Uterus (tissue), 4 donors: ENCODE results near the gene WWOX. TPM values are rescaled to one million over a fixed set of nuclear protein-coding genes. Genes with fewer than 3 reads are reported as not detected.
A peak's percentile ranks its signal among the peaks of the same experiment; 100 is the strongest.

Source experiments
- DNase-seq, 2 donors: peaks; one replicate each; pipeline ENCODE4 v3.0.0-alpha.2; 2019 to 2020
- H3K27ac ChIP-seq, 2 donors: fragments of 200-600 bp; sonication (generic); 1 replicate in 1 of 2; 2 replicates in 1 of 2; pipeline ENCODE4 v1.5.1; 2016 to 2018
- H3K27me3 ChIP-seq, 2 donors: fragments of 200-600 bp; sonication (generic); one replicate each; pipeline ENCODE4 v1.5.1; 2018 to 2019; ENCODE audit warnings: control low read depth in 1 of 2
- H3K36me3 ChIP-seq, 2 donors: fragments of 200-600 bp; sonication (generic); one replicate each; pipeline ENCODE4 v1.5.1; 2019; ENCODE audit warnings: control low read depth in 1 of 2
- H3K4me1 ChIP-seq, 2 donors: fragments of 200-600 bp; sonication (generic); one replicate each; pipeline ENCODE4 v1.5.1; 2018 to 2019; ENCODE audit warnings: control low read depth in 1 of 2
- H3K4me3 ChIP-seq, 2 donors: fragments of 200-600 bp; sonication (generic); 1 replicate in 1 of 2; 2 replicates in 1 of 2; pipeline ENCODE4 v1.5.1; 2018 to 2019; ENCODE audit warnings: mild to moderate bottlenecking in 1 of 2
- H3K9me3 ChIP-seq, 2 donors: fragments of 200-600 bp; sonication (generic); one replicate each; pipeline ENCODE4 v1.5.1; 2019; ENCODE audit warnings: control low read depth in 1 of 2
- POLR2A ChIP-seq, 2 donors: fragments of 450-650 bp; IDR thresholded peaks; one replicate each; pipeline ENCODE4 v1.6.1; 2016; ENCODE audit warnings: antibody characterized with exemption in 2 of 2, mild to moderate bottlenecking in 1 of 2, moderate library complexity in 1 of 2
- intact Hi-C: fragments of 100-400 bp; cut with DNase I; formaldehyde crosslinking; loops from one replicate; pipeline ENCODE4 v1.15.1; 2023; ENCODE audit warnings: low total_unique reads
- total RNA-seq, 4 donors: library from RNA; depleted of rRNA in 3 of 4; stranded (reverse); fragments of >200 nt in 3 of 4; gene quantifications; one replicate each; pipeline versions ENCODE4 v1.1.0 to v1.2.4, GENCODE V29; 2014 to 2023
- TF ChIP-seq, protein P1 (sequence below), 4 experiments: fragments of 200-600 bp in 2 of 4; fragments of 450-650 bp in 2 of 4; sonication (generic) in 2 of 4; IDR thresholded peaks; one replicate each; pipeline ENCODE4 v1.5.1; 2016 to 2019; ENCODE audit warnings: antibody characterized with exemption in 4 of 4, mild to moderate bottlenecking in 2 of 4, moderate library complexity in 1 of 4
- donor health status: DM: yes; HTN: yes; CAD: no.

Gene WWOX
- total RNA-seq, 4 donors from 2014 or later, result 34.1 to 99.9 (median 55.8) TPM

DNA sequence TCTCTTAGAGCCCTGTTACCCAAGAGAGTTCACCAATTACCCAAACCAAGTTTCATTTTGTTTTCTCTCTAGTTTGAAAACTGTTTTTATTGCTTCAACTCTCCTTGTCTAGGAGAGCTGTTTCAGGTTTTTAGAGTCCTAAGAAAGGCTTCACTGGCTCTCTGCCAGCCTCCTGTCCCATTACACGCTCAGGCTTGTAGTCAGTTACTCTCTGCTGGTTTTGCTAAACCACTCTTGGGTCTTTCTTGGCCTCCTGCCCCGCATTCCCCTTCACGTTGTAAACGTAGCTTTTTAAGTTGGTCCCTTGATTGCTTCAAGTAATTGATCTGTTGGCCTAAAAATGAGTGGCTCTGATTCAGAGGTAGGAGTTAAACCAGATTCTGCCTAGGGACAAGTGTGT, 972.0 kb downstream of the WWOX start:
- no peaks in the 10 kb centered on the region for H3K9me3 ChIP-seq
- intact Hi-C loops, result no loop called here
- TF ChIP-seq POLR2A (IDR thresholded peaks at IDR 0.05), result no peak
- TF ChIP-seq, protein P1, sequence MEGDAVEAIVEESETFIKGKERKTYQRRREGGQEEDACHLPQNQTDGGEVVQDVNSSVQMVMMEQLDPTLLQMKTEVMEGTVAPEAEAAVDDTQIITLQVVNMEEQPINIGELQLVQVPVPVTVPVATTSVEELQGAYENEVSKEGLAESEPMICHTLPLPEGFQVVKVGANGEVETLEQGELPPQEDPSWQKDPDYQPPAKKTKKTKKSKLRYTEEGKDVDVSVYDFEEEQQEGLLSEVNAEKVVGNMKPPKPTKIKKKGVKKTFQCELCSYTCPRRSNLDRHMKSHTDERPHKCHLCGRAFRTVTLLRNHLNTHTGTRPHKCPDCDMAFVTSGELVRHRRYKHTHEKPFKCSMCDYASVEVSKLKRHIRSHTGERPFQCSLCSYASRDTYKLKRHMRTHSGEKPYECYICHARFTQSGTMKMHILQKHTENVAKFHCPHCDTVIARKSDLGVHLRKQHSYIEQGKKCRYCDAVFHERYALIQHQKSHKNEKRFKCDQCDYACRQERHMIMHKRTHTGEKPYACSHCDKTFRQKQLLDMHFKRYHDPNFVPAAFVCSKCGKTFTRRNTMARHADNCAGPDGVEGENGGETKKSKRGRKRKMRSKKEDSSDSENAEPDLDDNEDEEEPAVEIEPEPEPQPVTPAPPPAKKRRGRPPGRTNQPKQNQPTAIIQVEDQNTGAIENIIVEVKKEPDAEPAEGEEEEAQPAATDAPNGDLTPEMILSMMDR (IDR thresholded peaks at IDR 0.05), result no peak
- H3K27me3 ChIP-seq, result no peaks in the 10 kb centered on the region
- no peaks in the 10 kb centered on the region for H3K36me3 ChIP-seq
- peaks cover 0 to 10% of the 10 kb centered on the region in 2 donors for H3K4me1 ChIP-seq
- H3K27ac ChIP-seq, result peak overlapping the region in 1 of 2 donors; percentile 28
- DNase-seq, result peak; percentile 55 to 80
- no peak overlapping the region for H3K4me3 ChIP-seq

DNA sequence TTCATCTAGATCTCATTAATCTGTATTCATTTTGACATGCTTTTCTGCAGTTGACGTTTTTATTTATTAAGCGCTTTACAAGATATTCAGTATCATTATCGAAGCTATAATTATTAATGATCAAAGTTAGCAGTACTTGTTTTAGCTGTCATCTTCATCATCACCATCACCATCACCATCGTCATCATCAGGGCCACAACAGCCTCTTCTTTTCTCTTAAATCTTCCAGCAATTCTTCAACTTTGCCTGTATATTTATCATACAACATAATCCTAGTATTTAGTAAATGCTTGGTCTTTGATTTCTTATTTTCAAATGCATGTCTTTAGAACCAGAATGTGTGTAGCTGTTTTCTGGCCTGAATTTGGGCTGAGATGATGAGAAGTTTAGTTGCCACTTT, 973.1 kb downstream of the WWOX start:
- TF ChIP-seq POLR2A (IDR thresholded peaks at IDR 0.05), result no peak
- Histone ChIP-seq H3K9me3 (no peaks in the 10 kb centered on the region), H3K36me3 (no peaks in the 10 kb centered on the region), H3K4me1 (peaks cover 0 to 10% of the 10 kb centered on the region in 2 donors), H3K27me3 (no peaks in the 10 kb centered on the region), H3K4me3 (no peak overlapping the region), H3K27ac (no peak overlapping the region)
- no peak for DNase-seq
- intact Hi-C loops, result no loop called here

DNA sequence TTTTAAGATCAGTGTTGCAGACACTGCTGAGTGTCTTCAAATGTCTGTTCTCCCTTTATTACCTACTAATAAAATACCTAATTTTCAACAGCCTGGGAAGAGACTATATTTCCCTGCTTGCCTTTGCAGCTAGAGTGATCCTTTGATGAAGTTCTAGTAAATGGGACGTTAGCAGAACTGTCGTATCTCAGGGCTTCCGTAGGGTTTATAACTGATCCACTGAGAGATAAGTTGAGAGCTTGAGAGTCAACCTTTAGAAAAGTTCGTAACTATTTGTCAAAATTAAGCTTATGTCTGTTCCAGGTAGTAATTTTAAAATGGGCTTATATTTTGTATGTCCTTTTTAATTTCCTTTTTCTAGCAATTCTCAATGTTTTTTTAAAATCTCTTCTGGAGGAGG, 974.1 kb downstream of the WWOX start:
- no peaks in the 10 kb centered on the region for H3K36me3 ChIP-seq
- H3K4me1 ChIP-seq, result peaks cover 0 to 10% of the 10 kb centered on the region in 2 donors
- no peaks in the 10 kb centered on the region for H3K9me3 ChIP-seq
- no peaks in the 10 kb centered on the region for H3K27me3 ChIP-seq
- no peak for DNase-seq
- intact Hi-C loops, result no loop called here
- peak overlapping the region; percentile 62 to 63 for H3K27ac ChIP-seq
- no peak for TF ChIP-seq POLR2A (IDR thresholded peaks at IDR 0.05)
- TF ChIP-seq, protein P1 (IDR thresholded peaks at IDR 0.05), result no peak
- no peak overlapping the region for H3K4me3 ChIP-seq

DNA sequence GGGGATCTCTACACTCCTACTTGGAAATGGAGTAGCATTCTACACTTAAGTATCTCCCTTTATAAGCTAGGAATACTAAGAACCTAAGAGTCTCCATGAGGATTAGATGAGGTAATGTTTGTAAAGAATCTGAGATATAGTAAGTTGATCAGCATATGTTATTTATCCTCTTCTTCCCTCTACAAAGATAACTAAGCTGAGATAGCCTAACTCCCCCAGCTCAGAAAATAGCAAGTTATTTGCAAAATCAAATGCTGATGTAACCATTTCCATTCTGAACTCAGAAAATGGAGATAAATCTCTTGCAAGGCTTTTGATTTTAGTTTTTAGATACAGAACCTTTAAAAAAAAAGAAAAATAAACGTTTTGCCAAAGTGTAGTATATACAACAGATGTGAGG, 975.1 kb downstream of the WWOX start:
- intact Hi-C loops, result no loop called here
- TF ChIP-seq, protein P1 (IDR thresholded peaks at IDR 0.05), result no peak
- no peak for TF ChIP-seq POLR2A (IDR thresholded peaks at IDR 0.05)
- peaks cover 0 to 8% of the 10 kb centered on the region in 2 donors for H3K4me1 ChIP-seq
- no peak for DNase-seq
- no peak overlapping the region for H3K4me3 ChIP-seq
- H3K36me3 ChIP-seq, result no peaks in the 10 kb centered on the region
- peak overlapping the region; percentile 62 to 63 for H3K27ac ChIP-seq
- no peaks in the 10 kb centered on the region for H3K9me3 ChIP-seq
- H3K27me3 ChIP-seq, result no peaks in the 10 kb centered on the region

DNA sequence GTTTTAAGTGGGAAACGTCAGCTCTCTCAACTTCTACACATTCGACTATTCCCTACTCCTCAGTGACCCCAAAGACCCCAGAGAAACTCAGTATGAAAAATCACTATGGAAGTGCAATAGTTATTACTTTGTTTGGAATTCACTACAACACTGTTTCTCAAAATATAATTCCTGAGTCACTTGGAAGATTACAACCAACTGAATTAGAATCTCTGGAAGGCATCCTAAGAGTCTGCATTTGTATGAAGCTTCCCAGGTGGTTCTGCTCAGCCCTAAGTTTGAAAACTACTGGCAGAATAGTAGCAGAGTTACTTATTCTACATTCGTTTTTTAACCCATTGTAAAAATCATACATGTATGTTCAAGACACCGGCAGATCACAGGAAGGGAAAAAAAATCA, 975.5 kb downstream of the WWOX start:
- Histone ChIP-seq H3K4me1 (peaks cover 0 to 8% of the 10 kb centered on the region in 2 donors), H3K27me3 (no peaks in the 10 kb centered on the region), H3K4me3 (no peak overlapping the region), H3K27ac (peak overlapping the region; percentile 62 to 63), H3K9me3 (no peaks in the 10 kb centered on the region), H3K36me3 (no peaks in the 10 kb centered on the region)
- DNase-seq, result peak in 1 of 2 donors; percentile 69
- intact Hi-C loops, result no loop called here
- TF ChIP-seq, protein P1 (IDR thresholded peaks at IDR 0.05), result no peak
- TF ChIP-seq POLR2A (IDR thresholded peaks at IDR 0.05), result no peak
